Measurements from ENCODE around the gene GCGR. TPM values are rescaled to one million over a fixed set of nuclear protein-coding genes. Genes with fewer than 3 reads are reported as not detected.

GCGR gene
- total and polyA plus RNA-seq, 2 experiments from 2014 or later: 0.17 to 0.23 TPM

- Histone ChIP-seq H3K4me1 (ENCODE audit: insufficient read depth) (no peaks in the 10 kb centered on the region), H3K27me3 (ENCODE audit: insufficient read depth) (no peaks in the 10 kb centered on the region), H2AFZ (no peak overlapping the region), H3K9me2 (ENCODE audit: insufficient read depth) (no peaks in the 10 kb centered on the region), H3K27ac (ENCODE audit: low read depth) (0 out of 2 replicates have a peak overlapping the region, but pooled peaks have one; percentile 50), H3K36me3 (ENCODE audit: insufficient read depth) (0 out of 2 replicates have a peak, but pooled peaks cover 7% of the 10 kb centered on the region), H3K4me2 (no peak overlapping the region), H4K20me1 (replicated peaks; ENCODE audit: insufficient read depth) (peaks cover 6% of the 10 kb centered on the region; the same call in 1 of the 2 replicates), H3K4me3 (no peak overlapping the region), H3K79me2 (replicated peaks; ENCODE audit: insufficient read depth) (no peaks in the 10 kb centered on the region), H3F3A (replicated peaks; ENCODE audit: low read depth) (0 out of 2 replicates have a peak, but pooled peaks cover 8% of the 10 kb centered on the region)
- H3K27ac Mint-ChIP-seq: no peak overlapping the region
- H3K27me3 Mint-ChIP-seq (ENCODE audit: insufficient read depth, low read depth, poor library complexity): no peaks in the 10 kb centered on the region
- no peak overlapping the region for H3K4me3 Mint-ChIP-seq
- H3K36me3 Mint-ChIP-seq (ENCODE audit: low read depth): peaks cover 31% of the 10 kb centered on the region
- H3K4me1 Mint-ChIP-seq: peaks cover 2% of the 10 kb centered on the region; the same call in 1 of the 3 replicates
- ATAC-seq (no peak), DNase-seq (ENCODE audit: low spot score) (no peak)
- no peaks in the 10 kb centered on the region for H3K9me3 Mint-ChIP-seq
- TF ChIP-seq REST (IDR thresholded peaks at IDR 0.05; ENCODE audit: unreplicated experiment) (no peak), ZNF114 (CRISPR knock-in tag; IDR thresholded peaks at IDR 0.05) (no peak), JUNB (IDR thresholded peaks at IDR 0.05; ENCODE audit: unreplicated experiment) (no peak), NANOG (IDR thresholded peaks at IDR 0.05; ENCODE audit: borderline replicate concordance) (no peak), ZNF462 (CRISPR knock-in tag; IDR thresholded peaks at IDR 0.05) (no peak), POLR2AphosphoS5 (IDR thresholded peaks at IDR 0.05; ENCODE audit: low read depth) (no peak), EZH2phosphoT487 (IDR thresholded peaks at IDR 0.05; ENCODE audit: unreplicated experiment) (no peak), ETS1 (IDR thresholded peaks at IDR 0.05) (no peak), EZH2 (IDR thresholded peaks at IDR 0.05; ENCODE audit: low read depth, unreplicated experiment) (no peak), ZNF331 (CRISPR knock-in tag; IDR thresholded peaks at IDR 0.05; ENCODE audit: low read depth) (no peak), STAT1 (IDR thresholded peaks at IDR 0.05; ENCODE audit: unreplicated experiment) (no peak), CREB1 (CRISPR knock-in tag; IDR thresholded peaks at IDR 0.05; ENCODE audit: low read depth) (no peak)
- TF ChIP-seq, protein P1, sequence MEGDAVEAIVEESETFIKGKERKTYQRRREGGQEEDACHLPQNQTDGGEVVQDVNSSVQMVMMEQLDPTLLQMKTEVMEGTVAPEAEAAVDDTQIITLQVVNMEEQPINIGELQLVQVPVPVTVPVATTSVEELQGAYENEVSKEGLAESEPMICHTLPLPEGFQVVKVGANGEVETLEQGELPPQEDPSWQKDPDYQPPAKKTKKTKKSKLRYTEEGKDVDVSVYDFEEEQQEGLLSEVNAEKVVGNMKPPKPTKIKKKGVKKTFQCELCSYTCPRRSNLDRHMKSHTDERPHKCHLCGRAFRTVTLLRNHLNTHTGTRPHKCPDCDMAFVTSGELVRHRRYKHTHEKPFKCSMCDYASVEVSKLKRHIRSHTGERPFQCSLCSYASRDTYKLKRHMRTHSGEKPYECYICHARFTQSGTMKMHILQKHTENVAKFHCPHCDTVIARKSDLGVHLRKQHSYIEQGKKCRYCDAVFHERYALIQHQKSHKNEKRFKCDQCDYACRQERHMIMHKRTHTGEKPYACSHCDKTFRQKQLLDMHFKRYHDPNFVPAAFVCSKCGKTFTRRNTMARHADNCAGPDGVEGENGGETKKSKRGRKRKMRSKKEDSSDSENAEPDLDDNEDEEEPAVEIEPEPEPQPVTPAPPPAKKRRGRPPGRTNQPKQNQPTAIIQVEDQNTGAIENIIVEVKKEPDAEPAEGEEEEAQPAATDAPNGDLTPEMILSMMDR (conservative IDR thresholded peaks at IDR 0.05; ENCODE audit: low read depth in 2 of 2): no peak
Observed at GRCh38 chr17:81842378-81842724, 38.4 kb downstream of the GCGR start.

Data from GM23338 (cell line).